Gastroesophageal sphincter (tissue), 4 donors: ENCODE measurements around the gene KCNMB2. TPM values are rescaled to one million over a fixed set of nuclear protein-coding genes. Genes with fewer than 3 reads are reported as not detected.

Source experiments
- ATAC-seq: fragments of 150-250 bp; one replicate; pipeline ENCODE4 v1.9.1; 2016; ENCODE audit warnings: mild to moderate bottlenecking, moderate library complexity
- H3K27ac ChIP-seq, 4 donors: fragments of 200-600 bp; sonication (generic) in 3 of 4; 1 replicate in 3 of 4; 2 replicates in 1 of 4; pipeline ENCODE4 v1.5.1; 2016 to 2019
- H3K27me3 ChIP-seq: fragments of 200-600 bp; sonication (generic); one replicate; pipeline ENCODE4 v1.5.1; 2019
- H3K36me3 ChIP-seq, 2 donors: fragments of 200-600 bp; sonication (generic); one replicate each; pipeline ENCODE4 v1.5.1; 2019; ENCODE audit warnings: control low read depth in 1 of 2
- H3K4me1 ChIP-seq, 3 donors: fragments of 200-600 bp; sonication (generic); 1 replicate in 2 of 3; 2 replicates in 1 of 3; pipeline ENCODE4 v1.5.1; 2016 to 2019; ENCODE audit warnings: control low read depth in 2 of 3
- H3K4me3 ChIP-seq, 2 donors: fragments of 200-600 bp; sonication (generic); one replicate each; pipeline ENCODE4 v1.5.1; 2019; ENCODE audit warnings: mild to moderate bottlenecking in 1 of 2, moderate library complexity in 1 of 2
- H3K9me3 ChIP-seq, 3 donors: fragments of 200-600 bp; sonication (generic); one replicate each; pipeline ENCODE4 v1.5.1; 2017 to 2019; ENCODE audit warnings: control low read depth in 2 of 3
- CTCF ChIP-seq, 4 experiments: fragments of 200-600 bp in 2 of 4; fragments of 450-650 bp in 2 of 4; sonication (generic) in 1 of 4; IDR thresholded peaks; one replicate each; pipeline ENCODE4 v1.5.1; 2017 to 2019; ENCODE audit warnings: antibody characterized with exemption in 4 of 4, mild to moderate bottlenecking in 2 of 4, moderate library complexity in 2 of 4
- EP300 ChIP-seq: sonication (generic); formaldehyde crosslinking; IDR thresholded peaks from one replicate; pipeline ENCODE4 v1.6.1; 2017; ENCODE audit warnings: antibody characterized with exemption, mild to moderate bottlenecking
- POLR2A ChIP-seq, 2 donors: fragments of 450-650 bp; IDR thresholded peaks; one replicate each; pipeline ENCODE4 v1.6.1; 2017; ENCODE audit warnings: antibody characterized with exemption in 2 of 2, mild to moderate bottlenecking in 2 of 2, moderate library complexity in 1 of 2
- POLR2AphosphoS5 ChIP-seq: sonication (generic); formaldehyde crosslinking; IDR thresholded peaks from one replicate; pipeline ENCODE4 v1.6.1; 2017; ENCODE audit warnings: antibody characterized with exemption
- WGBS, 2 donors: methylation state at CpG; one replicate each; pipeline ENCODE4 v1.1.5; 2018; ENCODE audit warnings: low coverage in 1 of 2; 5-methylcytosine and 5-hydroxymethylcytosine counted together
- total RNA-seq, 4 donors: library from RNA; depleted of rRNA; stranded (reverse); fragments of >200 nt; gene quantifications; one replicate each; pipeline ENCODE4 v1.1.0, GENCODE V29; 2016

KCNMB2 gene
- total RNA-seq, 4 donors from 2014 or later, result 1.3 TPM; not detected in 3

- H3K9me3 ChIP-seq, result no peaks in the 10 kb centered on the region
- no peak for ATAC-seq
- WGBS, 2 donors, result 54 to 58% methylated on average over 3 of the region's 3 CpGs
- TF ChIP-seq POLR2A (IDR thresholded peaks at IDR 0.05), result no peak
- no peak for TF ChIP-seq POLR2AphosphoS5
- TF ChIP-seq CTCF (IDR thresholded peaks at IDR 0.05), result no peak
- no peak for TF ChIP-seq EP300
- peaks cover 0 to 13% (median 4%) of the 10 kb centered on the region in 3 donors for H3K4me1 ChIP-seq
- no peak overlapping the region for H3K4me3 ChIP-seq
- H3K36me3 ChIP-seq, result no peaks in the 10 kb centered on the region
- H3K27ac ChIP-seq, result no peak overlapping the region
- no peaks in the 10 kb centered on the region for H3K27me3 ChIP-seq
Observed at GRCh38 chr3:178711753-178712152, 175.5 kb downstream of the KCNMB2 start.

GRCh38 chr3:178712247-178712646 lies 176.0 kb downstream of the KCNMB2 start:
- Histone ChIP-seq H3K27ac (no peak overlapping the region), H3K27me3 (no peaks in the 10 kb centered on the region), H3K9me3 (no peaks in the 10 kb centered on the region), H3K4me1 (peaks cover 0 to 13% (median 4%) of the 10 kb centered on the region in 3 donors), H3K4me3 (no peak overlapping the region), H3K36me3 (no peaks in the 10 kb centered on the region)
- 75 to 81% methylated on average over 4 to 5 of the region's 5 CpGs for WGBS, 2 donors
- TF ChIP-seq POLR2AphosphoS5, result no peak
- TF ChIP-seq POLR2A (IDR thresholded peaks at IDR 0.05), result no peak
- no peak for TF ChIP-seq CTCF (IDR thresholded peaks at IDR 0.05)
- TF ChIP-seq EP300, result no peak
- ATAC-seq, result no peak

- Histone ChIP-seq H3K4me1 (peaks cover 0 to 4% (median 0%) of the 10 kb centered on the region in 3 donors), H3K27ac (no peak overlapping the region), H3K27me3 (no peaks in the 10 kb centered on the region), H3K36me3 (no peaks in the 10 kb centered on the region), H3K4me3 (no peak overlapping the region), H3K9me3 (no peaks in the 10 kb centered on the region)
- ATAC-seq, result no peak
- 46 to 59% methylated on average over 4 of the region's 4 CpGs for WGBS, 2 donors
- no peak for TF ChIP-seq EP300
- no peak for TF ChIP-seq POLR2AphosphoS5
- no peak for TF ChIP-seq POLR2A (IDR thresholded peaks at IDR 0.05)
- no peak for TF ChIP-seq CTCF (IDR thresholded peaks at IDR 0.05)
Observed at GRCh38 chr3:178714925-178715832, 178.9 kb downstream of the KCNMB2 start.

- Histone ChIP-seq H3K4me1 (peaks cover 0 to 4% (median 0%) of the 10 kb centered on the region in 3 donors), H3K27me3 (no peaks in the 10 kb centered on the region), H3K4me3 (no peak overlapping the region), H3K36me3 (no peaks in the 10 kb centered on the region), H3K27ac (no peak overlapping the region), H3K9me3 (no peaks in the 10 kb centered on the region)
- TF ChIP-seq POLR2AphosphoS5 (no peak), CTCF (IDR thresholded peaks at IDR 0.05) (no peak)
- 100% methylated on average over 1 of the region's 1 CpG for WGBS, 2 donors
- ATAC-seq, result no peak
Observed at GRCh38 chr3:178718995-178719635, 182.9 kb downstream of the KCNMB2 start.
